MM.1S (cell line): ENCODE results near the gene TMPRSS11D.

ENCODE experiments used
- DNase-seq: peaks from one replicate; pipeline ENCODE4 v3.0.0-alpha.2; 2015
- H2AFZ ChIP-seq: fragments of 300-600 bp; sonication (generic); 2 replicates; pipeline ENCODE4 v1.6.0; 2016; ENCODE audit warnings: antibody characterized with exemption, low read length
- H3F3A ChIP-seq: fragments of 300-600 bp; sonication (generic); 2 replicates; pipeline ENCODE4 v1.6.1; 2016; ENCODE audit warnings: mild to moderate bottlenecking, antibody characterized with exemption, low read length, moderate library complexity, mixed read lengths; ENCODE audit not compliant: insufficient read depth
- H3K27ac ChIP-seq: fragments of 300-600 bp; sonication (generic); 2 replicates; pipeline ENCODE4 v1.5.1; 2016; ENCODE audit warnings: mild to moderate bottlenecking, low read length
- H3K27me3 ChIP-seq: fragments of 300-600 bp; sonication (generic); replicated peaks from 2 replicates; pipeline ENCODE4 v1.6.0; 2016; ENCODE audit warnings: low read length; ENCODE audit not compliant: insufficient read depth
- H3K36me3 ChIP-seq: fragments of 300-600 bp; sonication (generic); replicated peaks from 2 replicates; pipeline ENCODE4 v1.6.1; 2016; ENCODE audit warnings: mild to moderate bottlenecking, low read length, mixed read lengths; ENCODE audit not compliant: insufficient read depth
- H3K4me1 ChIP-seq: fragments of 300-600 bp; sonication (generic); 2 replicates; pipeline ENCODE4 v1.6.1; 2016; ENCODE audit warnings: low read length, mixed read lengths
- H3K4me2 ChIP-seq: fragments of 300-600 bp; sonication (generic); 2 replicates; pipeline ENCODE4 v1.6.0; 2016; ENCODE audit warnings: low read depth, low read length
- H3K4me3 ChIP-seq: fragments of 300-600 bp; sonication (generic); 2 replicates; pipeline ENCODE4 v1.5.1; 2016; ENCODE audit warnings: low read length, mixed read lengths
- H3K79me2 ChIP-seq: fragments of 300-600 bp; sonication (generic); 2 replicates; pipeline ENCODE4 v1.6.1; 2016; ENCODE audit warnings: mixed run types, low read length, mixed read lengths
- H3K9ac ChIP-seq: fragments of 300-600 bp; sonication (generic); 2 replicates; pipeline ENCODE4 v1.6.1; 2016; ENCODE audit warnings: low read length, mixed read lengths
- H3K9me2 ChIP-seq: fragments of 300-600 bp; sonication (generic); replicated peaks from 2 replicates; pipeline ENCODE4 v1.6.1; 2016; ENCODE audit warnings: mild to moderate bottlenecking, low read length, mixed read lengths; ENCODE audit not compliant: insufficient read depth
- H3K9me3 ChIP-seq: fragments of 300-600 bp; sonication (generic); replicated peaks from 2 replicates; pipeline ENCODE4 v1.6.1; 2016; ENCODE audit warnings: mild to moderate bottlenecking, low read length, mixed read lengths; ENCODE audit not compliant: insufficient read depth
- H4K20me1 ChIP-seq: fragments of 300-600 bp; sonication (generic); 2 replicates; pipeline ENCODE4 v1.6.1; 2016; ENCODE audit warnings: mild to moderate bottlenecking, low read length, moderate library complexity, mixed read lengths; ENCODE audit not compliant: insufficient read depth
- EZH2 ChIP-seq: fragments of 300-600 bp; sonication (generic); optimal IDR thresholded peaks from 2 replicates; pipeline ENCODE3; 2017; ENCODE audit warnings: low read depth, mild to moderate bottlenecking, antibody characterized with exemption, low read length, mixed read lengths
- EZH2phosphoT487 ChIP-seq: fragments of 300-600 bp; sonication (generic); IDR thresholded peaks from 2 replicates; pipeline ENCODE4 v1.6.1; 2018; ENCODE audit warnings: antibody characterized with exemption, low read length
- TF ChIP-seq, protein P1 (sequence below): fragments of 300-600 bp; sonication (generic); IDR thresholded peaks from 2 replicates; pipeline ENCODE4 v1.5.1; 2016; ENCODE audit warnings: antibody characterized with exemption, low read length, mixed read lengths

The TMPRSS11D gene

DNA sequence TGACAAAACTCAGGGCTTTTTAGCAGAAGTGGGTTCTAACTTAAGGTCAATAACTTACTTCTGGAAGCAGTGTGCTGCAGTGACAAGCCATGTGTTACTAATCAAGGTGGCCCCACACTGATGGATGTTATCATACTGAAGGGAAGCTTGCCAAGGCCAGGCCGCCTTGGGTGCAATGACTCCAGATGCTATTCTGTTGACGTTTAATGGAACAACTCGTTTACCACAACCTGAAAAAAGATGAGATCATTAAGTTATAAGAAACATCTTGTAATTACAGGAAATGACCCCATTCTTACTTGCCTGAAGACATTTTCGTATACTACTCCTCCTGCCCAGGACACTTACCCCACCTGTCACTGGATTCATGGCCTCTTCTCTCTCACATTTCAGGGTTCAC, 38.9 kb upstream of the TMPRSS11D start:
- Histone ChIP-seq H3K4me3 (no peak overlapping the region), H3K36me3 (no peaks in the 10 kb centered on the region), H3F3A (no peaks in the 10 kb centered on the region), H3K79me2 (no peaks in the 10 kb centered on the region), H3K9ac (no peak overlapping the region), H3K4me2 (no peak overlapping the region), H3K27ac (no peak overlapping the region), H2AFZ (no peak overlapping the region), H4K20me1 (no peaks in the 10 kb centered on the region), H3K9me3 (no peaks in the 10 kb centered on the region), H3K9me2 (no peaks in the 10 kb centered on the region; the same call in 1 of the 2 replicates), H3K4me1 (no peaks in the 10 kb centered on the region), H3K27me3 (no peaks in the 10 kb centered on the region)
- DNase-seq = no peak
- TF ChIP-seq, protein P1, sequence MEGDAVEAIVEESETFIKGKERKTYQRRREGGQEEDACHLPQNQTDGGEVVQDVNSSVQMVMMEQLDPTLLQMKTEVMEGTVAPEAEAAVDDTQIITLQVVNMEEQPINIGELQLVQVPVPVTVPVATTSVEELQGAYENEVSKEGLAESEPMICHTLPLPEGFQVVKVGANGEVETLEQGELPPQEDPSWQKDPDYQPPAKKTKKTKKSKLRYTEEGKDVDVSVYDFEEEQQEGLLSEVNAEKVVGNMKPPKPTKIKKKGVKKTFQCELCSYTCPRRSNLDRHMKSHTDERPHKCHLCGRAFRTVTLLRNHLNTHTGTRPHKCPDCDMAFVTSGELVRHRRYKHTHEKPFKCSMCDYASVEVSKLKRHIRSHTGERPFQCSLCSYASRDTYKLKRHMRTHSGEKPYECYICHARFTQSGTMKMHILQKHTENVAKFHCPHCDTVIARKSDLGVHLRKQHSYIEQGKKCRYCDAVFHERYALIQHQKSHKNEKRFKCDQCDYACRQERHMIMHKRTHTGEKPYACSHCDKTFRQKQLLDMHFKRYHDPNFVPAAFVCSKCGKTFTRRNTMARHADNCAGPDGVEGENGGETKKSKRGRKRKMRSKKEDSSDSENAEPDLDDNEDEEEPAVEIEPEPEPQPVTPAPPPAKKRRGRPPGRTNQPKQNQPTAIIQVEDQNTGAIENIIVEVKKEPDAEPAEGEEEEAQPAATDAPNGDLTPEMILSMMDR = no peak
- TF ChIP-seq EZH2 = no peak
- no peak for TF ChIP-seq EZH2phosphoT487

DNA sequence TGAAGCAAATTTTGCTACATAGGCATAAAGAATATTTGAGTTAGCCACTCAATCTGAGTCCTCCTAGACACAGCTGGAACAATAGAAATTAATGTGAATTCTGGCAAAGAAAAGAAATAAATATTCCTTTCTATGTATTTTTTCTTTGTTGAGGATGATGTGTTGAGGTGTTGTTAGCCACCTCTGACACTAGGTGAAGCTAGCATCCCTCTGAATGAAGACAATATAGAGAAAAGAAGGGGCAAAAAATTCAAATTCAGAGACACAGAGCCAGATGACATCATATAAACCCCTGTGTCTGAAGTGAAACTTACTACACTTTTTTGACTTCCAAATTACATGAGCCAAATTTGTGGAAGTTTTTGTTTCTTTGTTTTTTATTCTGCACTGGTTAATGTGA, 34.6 kb upstream of the TMPRSS11D start:
- no peak overlapping the region for H2AFZ ChIP-seq
- no peaks in the 10 kb centered on the region for H3K9me3 ChIP-seq
- H3F3A ChIP-seq = no peaks in the 10 kb centered on the region
- no peak for DNase-seq
- no peak overlapping the region for H3K9ac ChIP-seq
- no peaks in the 10 kb centered on the region for H3K27me3 ChIP-seq
- no peaks in the 10 kb centered on the region for H4K20me1 ChIP-seq
- no peaks in the 10 kb centered on the region for H3K4me1 ChIP-seq
- no peaks in the 10 kb centered on the region; the same call in 1 of the 2 replicates for H3K9me2 ChIP-seq
- H3K4me2 ChIP-seq = no peak overlapping the region
- H3K36me3 ChIP-seq = no peaks in the 10 kb centered on the region
- no peak overlapping the region for H3K27ac ChIP-seq
- TF ChIP-seq EZH2 (no peak), EZH2phosphoT487 (no peak)
- TF ChIP-seq, protein P1 = peak; percentile 79
- no peak overlapping the region for H3K4me3 ChIP-seq
- H3K79me2 ChIP-seq = no peaks in the 10 kb centered on the region

DNA sequence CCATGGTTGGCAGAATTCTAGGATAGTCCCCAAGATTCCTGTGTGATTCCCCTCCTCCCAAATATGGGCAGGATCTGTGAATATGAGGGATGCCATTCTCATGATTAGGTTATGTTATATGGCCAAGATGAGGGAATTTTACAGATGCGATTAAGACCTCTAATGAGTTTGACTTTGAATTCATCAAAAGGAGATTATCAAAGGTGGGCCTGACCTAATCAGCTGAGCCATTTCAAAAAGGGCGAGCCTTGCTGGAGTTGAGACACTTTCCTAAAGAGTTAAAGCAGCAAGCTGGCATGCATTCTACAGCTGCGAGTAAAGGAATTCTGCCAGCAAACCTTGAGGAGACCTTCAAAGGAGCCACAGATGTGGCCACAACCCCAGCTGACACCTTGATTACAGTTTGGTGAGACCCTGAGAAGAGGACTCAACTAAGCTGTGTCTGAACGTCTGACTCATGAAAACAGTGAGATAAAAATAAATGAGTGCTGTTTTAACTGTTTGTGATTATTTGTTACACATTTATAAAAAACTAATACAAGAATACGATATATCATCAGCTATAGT, 31.7 kb upstream of the TMPRSS11D start:
- Histone ChIP-seq H3K4me2 (no peak overlapping the region), H3K9me2 (no peaks in the 10 kb centered on the region; the same call in 1 of the 2 replicates), H3K4me3 (no peak overlapping the region), H3K36me3 (no peaks in the 10 kb centered on the region), H3K4me1 (no peaks in the 10 kb centered on the region), H3K79me2 (no peaks in the 10 kb centered on the region), H3K9ac (no peak overlapping the region), H3K27ac (no peak overlapping the region), H3K27me3 (no peaks in the 10 kb centered on the region), H3K9me3 (no peaks in the 10 kb centered on the region), H2AFZ (no peak overlapping the region), H3F3A (no peaks in the 10 kb centered on the region), H4K20me1 (no peaks in the 10 kb centered on the region)
- DNase-seq = no peak
- TF ChIP-seq, protein P1 = no peak
- no peak for TF ChIP-seq EZH2phosphoT487
- TF ChIP-seq EZH2 = no peak
